ENCODE measurements around the gene EXD3.

- TF ChIP-seq CTCF (IDR thresholded peaks at IDR 0.05), result no peak
- no peak for TF ChIP-seq POLR2AphosphoS5 (IDR thresholded peaks at IDR 0.05)
- no peak for TF ChIP-seq POLR2A (IDR thresholded peaks at IDR 0.05; ENCODE audit: low read depth)
- TF ChIP-seq EP300 (IDR thresholded peaks at IDR 0.05), result no peak
Measured at GRCh38 chr9:137349471-137350033, 73.4 kb downstream of the EXD3 start.

All from esophagus muscularis mucosa (tissue), 4 donors.